Gastroesophageal sphincter (tissue), 4 donors: ENCODE measurements around the gene RRP1B. TPM values are rescaled to one million over a fixed set of nuclear protein-coding genes. Genes with fewer than 3 reads are reported as not detected.

Experiments
- ATAC-seq: fragments of 150-250 bp; one replicate; pipeline ENCODE4 v1.9.1; 2016; ENCODE audit warnings: mild to moderate bottlenecking, moderate library complexity
- H3K27ac ChIP-seq, 4 donors: fragments of 200-600 bp; sonication (generic) in 3 of 4; 1 replicate in 3 of 4; 2 replicates in 1 of 4; pipeline ENCODE4 v1.5.1; 2016 to 2019
- H3K27me3 ChIP-seq: fragments of 200-600 bp; sonication (generic); one replicate; pipeline ENCODE4 v1.5.1; 2019
- H3K36me3 ChIP-seq, 2 donors: fragments of 200-600 bp; sonication (generic); one replicate each; pipeline ENCODE4 v1.5.1; 2019; ENCODE audit warnings: control low read depth in 1 of 2
- H3K4me1 ChIP-seq, 3 donors: fragments of 200-600 bp; sonication (generic); 1 replicate in 2 of 3; 2 replicates in 1 of 3; pipeline ENCODE4 v1.5.1; 2016 to 2019; ENCODE audit warnings: control low read depth in 2 of 3
- H3K4me3 ChIP-seq, 2 donors: fragments of 200-600 bp; sonication (generic); one replicate each; pipeline ENCODE4 v1.5.1; 2019; ENCODE audit warnings: mild to moderate bottlenecking in 1 of 2, moderate library complexity in 1 of 2
- H3K9me3 ChIP-seq, 3 donors: fragments of 200-600 bp; sonication (generic); one replicate each; pipeline ENCODE4 v1.5.1; 2017 to 2019; ENCODE audit warnings: control low read depth in 2 of 3
- EP300 ChIP-seq: sonication (generic); formaldehyde crosslinking; IDR thresholded peaks from one replicate; pipeline ENCODE4 v1.6.1; 2017; ENCODE audit warnings: antibody characterized with exemption, mild to moderate bottlenecking
- POLR2A ChIP-seq, 2 donors: fragments of 450-650 bp; IDR thresholded peaks; one replicate each; pipeline ENCODE4 v1.6.1; 2017; ENCODE audit warnings: antibody characterized with exemption in 2 of 2, mild to moderate bottlenecking in 2 of 2, moderate library complexity in 1 of 2
- POLR2AphosphoS5 ChIP-seq: sonication (generic); formaldehyde crosslinking; IDR thresholded peaks from one replicate; pipeline ENCODE4 v1.6.1; 2017; ENCODE audit warnings: antibody characterized with exemption
- WGBS, 2 donors: methylation state at CpG; one replicate each; pipeline ENCODE4 v1.1.5; 2018; ENCODE audit warnings: low coverage in 1 of 2; 5-methylcytosine and 5-hydroxymethylcytosine counted together
- small RNA-seq, 4 donors: library from RNA; depleted of rRNA; stranded (forward); fragments of <200 nt; gene quantifications; one replicate each; pipeline ENCODE3, GENCODE V24; 2016
- total RNA-seq, 4 donors: library from RNA; depleted of rRNA; stranded (reverse); fragments of >200 nt; gene quantifications; one replicate each; pipeline ENCODE4 v1.1.0, GENCODE V29; 2016
- TF ChIP-seq, protein P1 (sequence below), 4 experiments: fragments of 200-600 bp in 2 of 4; fragments of 450-650 bp in 2 of 4; sonication (generic) in 1 of 4; IDR thresholded peaks; one replicate each; pipeline ENCODE4 v1.5.1; 2017 to 2019; ENCODE audit warnings: antibody characterized with exemption in 4 of 4, mild to moderate bottlenecking in 2 of 4, moderate library complexity in 2 of 4

The RRP1B gene
- total RNA-seq, 4 donors from 2014 or later: 17.8 to 23.7 (median 21.2) TPM

- H3K27me3 ChIP-seq: no peaks in the 10 kb centered on the region
- H3K36me3 ChIP-seq: peaks cover 0 to 66% of the 10 kb centered on the region in 2 donors
- 88% methylated on average over 2 of the region's 28 CpGs; no CpG with 5 or more reads in 1 of the 2 donors for WGBS, 2 donors
- TF ChIP-seq POLR2AphosphoS5: no peak
- TF ChIP-seq, protein P1, sequence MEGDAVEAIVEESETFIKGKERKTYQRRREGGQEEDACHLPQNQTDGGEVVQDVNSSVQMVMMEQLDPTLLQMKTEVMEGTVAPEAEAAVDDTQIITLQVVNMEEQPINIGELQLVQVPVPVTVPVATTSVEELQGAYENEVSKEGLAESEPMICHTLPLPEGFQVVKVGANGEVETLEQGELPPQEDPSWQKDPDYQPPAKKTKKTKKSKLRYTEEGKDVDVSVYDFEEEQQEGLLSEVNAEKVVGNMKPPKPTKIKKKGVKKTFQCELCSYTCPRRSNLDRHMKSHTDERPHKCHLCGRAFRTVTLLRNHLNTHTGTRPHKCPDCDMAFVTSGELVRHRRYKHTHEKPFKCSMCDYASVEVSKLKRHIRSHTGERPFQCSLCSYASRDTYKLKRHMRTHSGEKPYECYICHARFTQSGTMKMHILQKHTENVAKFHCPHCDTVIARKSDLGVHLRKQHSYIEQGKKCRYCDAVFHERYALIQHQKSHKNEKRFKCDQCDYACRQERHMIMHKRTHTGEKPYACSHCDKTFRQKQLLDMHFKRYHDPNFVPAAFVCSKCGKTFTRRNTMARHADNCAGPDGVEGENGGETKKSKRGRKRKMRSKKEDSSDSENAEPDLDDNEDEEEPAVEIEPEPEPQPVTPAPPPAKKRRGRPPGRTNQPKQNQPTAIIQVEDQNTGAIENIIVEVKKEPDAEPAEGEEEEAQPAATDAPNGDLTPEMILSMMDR (IDR thresholded peaks at IDR 0.05): no peak
- no peak for TF ChIP-seq EP300
- no peak for TF ChIP-seq POLR2A (IDR thresholded peaks at IDR 0.05)
- H3K4me3 ChIP-seq: no peak overlapping the region
- H3K4me1 ChIP-seq: peaks cover 0 to 4% (median 0%) of the 10 kb centered on the region in 3 donors
- H3K9me3 ChIP-seq: no peaks in the 10 kb centered on the region
- peak overlapping the region in 1 of 4 donors; percentile 44 for H3K27ac ChIP-seq
- no peak for ATAC-seq
Observed at GRCh38 chr21:43741423-43742096, 82.2 kb downstream of the RRP1B start.

DNA sequence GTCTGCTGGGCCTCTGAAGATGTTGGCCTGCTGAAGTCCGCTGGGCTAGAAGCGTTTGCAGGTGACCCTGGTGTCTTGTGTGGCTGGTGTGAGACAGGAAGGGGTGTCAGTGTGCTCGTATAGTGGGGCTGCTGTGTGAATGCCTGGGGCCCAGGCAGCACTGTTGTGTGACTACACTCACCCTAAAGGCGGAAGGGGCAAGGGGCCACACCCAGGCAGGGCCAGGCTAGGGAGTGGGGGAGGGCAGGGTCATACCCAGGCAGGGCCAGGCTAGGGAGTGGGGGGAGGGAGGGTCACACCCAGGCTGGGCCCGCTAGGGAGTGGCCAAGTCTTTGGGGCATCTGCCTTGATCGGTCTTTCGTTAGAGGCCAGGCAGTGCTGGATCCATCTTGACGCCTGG lies 84.6 kb downstream of the RRP1B start:
- no peak for ATAC-seq
- no CpG with 5 or more reads among the region's 8 CpGs for WGBS, 2 donors
- H3K36me3 ChIP-seq: peaks cover 0 to 73% of the 10 kb centered on the region in 2 donors

DNA sequence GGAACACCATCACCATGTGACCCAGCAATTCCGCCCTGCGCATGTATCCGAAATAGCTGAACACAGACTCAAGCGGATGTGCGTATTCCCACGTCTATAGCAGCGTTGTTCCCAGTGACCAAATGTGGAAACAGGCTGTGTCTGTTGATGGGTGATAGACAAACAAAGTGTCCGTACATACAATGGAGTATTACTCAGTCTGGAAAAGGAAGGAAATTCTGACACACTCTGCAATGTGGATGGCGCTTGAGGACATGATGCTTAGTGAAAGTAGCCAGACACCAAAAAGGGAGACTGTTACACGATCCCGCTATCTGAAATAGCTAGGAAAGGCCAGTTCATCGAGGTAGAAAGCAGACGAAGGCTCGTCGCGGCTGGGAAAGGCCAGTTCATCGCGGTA lies 85.4 kb downstream of the RRP1B start:
- no peaks in the 10 kb centered on the region for H3K27me3 ChIP-seq
- no peak for TF ChIP-seq EP300
- TF ChIP-seq, protein P1 (IDR thresholded peaks at IDR 0.05): no peak
- TF ChIP-seq POLR2AphosphoS5: no peak
- TF ChIP-seq POLR2A (IDR thresholded peaks at IDR 0.05): no peak
- H3K36me3 ChIP-seq: peaks cover 0 to 80% of the 10 kb centered on the region in 2 donors
- WGBS, 2 donors: 87 to 91% methylated on average over 5 to 13 of the region's 18 CpGs
- no peak for ATAC-seq
- no peak overlapping the region for H3K27ac ChIP-seq
- no peaks in the 10 kb centered on the region for H3K9me3 ChIP-seq
- H3K4me3 ChIP-seq: no peak overlapping the region
- H3K4me1 ChIP-seq: peaks cover 0 to 4% (median 0%) of the 10 kb centered on the region in 3 donors

More for the DNA sequence above, 84.6 kb downstream of the RRP1B start:
- H3K9me3 ChIP-seq: no peaks in the 10 kb centered on the region
- H3K27ac ChIP-seq: no peak overlapping the region
- H3K4me3 ChIP-seq: no peak overlapping the region
- TF ChIP-seq POLR2A (IDR thresholded peaks at IDR 0.05) (no peak), POLR2AphosphoS5 (no peak), EP300 (no peak)
- TF ChIP-seq, protein P1 (IDR thresholded peaks at IDR 0.05): no peak
- H3K27me3 ChIP-seq: no peaks in the 10 kb centered on the region
- peaks cover 0 to 4% (median 0%) of the 10 kb centered on the region in 3 donors for H3K4me1 ChIP-seq

Small RNAs within 50 kb of the gene (small RNA-seq; reads per million reads assigned to genes)
- gene MIR6070: 0 reads per million in 4 donors

Other genes with a start within 250 kb of the RRP1B start
- 1 to 10 TPM in 3 of 4 donors, under 1 TPM in 1; 0.93 to 8.6 (median 1.6) TPM for gene SIK1, start 232.4 kb upstream of the RRP1B start, total RNA-seq
- gene HSF2BP, start 72 bp upstream of the RRP1B start, total RNA-seq: 1 to 10 TPM in 2 of 4 donors, under 1 TPM in 2; 0.40 to 2.4 (median 1.2) TPM
- 10 to 100 TPM; 24.4 to 42.2 (median 33.0) TPM for gene PDXK, start 59.6 kb downstream of the RRP1B start, total RNA-seq
- gene CSTB, start 116.7 kb downstream of the RRP1B start, total RNA-seq: 10 to 100 TPM in 3 of 4 donors, 1 to 10 TPM in 1; 8.9 to 22.2 (median 10.1) TPM
- gene RRP1, start 130.0 kb downstream of the RRP1B start, total RNA-seq: 10 to 100 TPM; 19.0 to 25.2 (median 20.8) TPM
- 10 to 100 TPM; 27.1 to 46.9 (median 32.2) TPM for gene AGPAT3, start 205.7 kb downstream of the RRP1B start, total RNA-seq